ENCODE results near the gene CYB5R2.

- no peak for TF ChIP-seq CTCF (IDR thresholded peaks at IDR 0.05)
- no peak for TF ChIP-seq EP300 (IDR thresholded peaks at IDR 0.05)
Measured at GRCh38 chr11:7667460-7667859, 5.8 kb downstream of the CYB5R2 start.

Measured in stomach (tissue), 4 donors.